Body of pancreas (tissue), 4 donors: ENCODE results near the gene SYNPO2L. TPM values are rescaled to one million over a fixed set of nuclear protein-coding genes. Genes with fewer than 3 reads are reported as not detected.
"Not testable (repeated sequence)": the region's sequence is repeated elsewhere in the genome, so short reads cannot be mapped to it uniquely, and the experiment has no call there.

Experiments used
- ATAC-seq: fragments of 150-250 bp; one replicate; pipeline ENCODE4 v1.9.1; 2016
- DNase-seq, 4 donors: peaks; one replicate each; pipeline ENCODE4 v3.0.0-alpha.2; 2019
- H3K27ac ChIP-seq, 4 donors: fragments of 200-600 bp; sonication (generic); 1 replicate in 3 of 4; 2 replicates in 1 of 4; pipeline versions ENCODE4 v1.5.1 to v1.6.1; 2016 to 2019; ENCODE audit warnings: mild to moderate bottlenecking in 1 of 4, mixed read lengths in 1 of 4, moderate library complexity in 1 of 4
- H3K27me3 ChIP-seq, 2 donors: fragments of 200-600 bp; sonication (generic); one replicate each; pipeline ENCODE4 v1.6.0; 2016; ENCODE audit warnings: mild to moderate bottlenecking in 1 of 2
- H3K36me3 ChIP-seq, 2 donors: fragments of 200-600 bp; sonication (generic); replicated peaks in 1 of 2; 2 replicates each; pipeline ENCODE4 v1.5.1; 2016; ENCODE audit warnings: low read depth in 2 of 2; ENCODE audit not compliant: insufficient read depth in 1 of 2
- H3K4me1 ChIP-seq: fragments of 200-600 bp; sonication (generic); one replicate; pipeline ENCODE4 v1.6.0; 2016
- H3K4me3 ChIP-seq, 2 donors: fragments of 200-600 bp; sonication (generic); 1 replicate in 1 of 2; 2 replicates in 1 of 2; pipeline ENCODE4 v1.5.1; 2016 to 2019
- H3K9me3 ChIP-seq, 3 donors: fragments of 200-600 bp; sonication (generic); 1 replicate in 2 of 3; 2 replicates in 1 of 3; pipeline ENCODE4 v1.5.1; 2016
- POLR2A ChIP-seq, 3 donors: fragments of 450-650 bp; IDR thresholded peaks; one replicate each; pipeline ENCODE4 v1.6.1; 2016; ENCODE audit warnings: antibody characterized with exemption in 3 of 3, mild to moderate bottlenecking in 2 of 3
- WGBS, 2 donors: methylation state at CpG; one replicate each; pipeline ENCODE4 v1.1.5; 2017; 5-methylcytosine and 5-hydroxymethylcytosine counted together
- intact Hi-C: fragments of 100-400 bp; cut with DNase I; formaldehyde crosslinking; loops from one replicate; pipeline ENCODE4 v1.15.1; 2023
- total RNA-seq, 2 donors: library from RNA; depleted of rRNA; stranded (reverse); fragments of >200 nt; gene quantifications; one replicate each; pipeline ENCODE4 v1.1.0, GENCODE V29; 2016
- TF ChIP-seq, protein P1 (sequence below), 7 experiments: fragments of 450-650 bp in 4 of 7; fragments of 200-600 bp in 3 of 7; sonication (generic) in 3 of 7; IDR thresholded peaks; one replicate each; pipeline ENCODE4 v1.5.1; 2016 to 2019; ENCODE audit warnings: antibody characterized with exemption in 7 of 7

The SYNPO2L gene, protein sequence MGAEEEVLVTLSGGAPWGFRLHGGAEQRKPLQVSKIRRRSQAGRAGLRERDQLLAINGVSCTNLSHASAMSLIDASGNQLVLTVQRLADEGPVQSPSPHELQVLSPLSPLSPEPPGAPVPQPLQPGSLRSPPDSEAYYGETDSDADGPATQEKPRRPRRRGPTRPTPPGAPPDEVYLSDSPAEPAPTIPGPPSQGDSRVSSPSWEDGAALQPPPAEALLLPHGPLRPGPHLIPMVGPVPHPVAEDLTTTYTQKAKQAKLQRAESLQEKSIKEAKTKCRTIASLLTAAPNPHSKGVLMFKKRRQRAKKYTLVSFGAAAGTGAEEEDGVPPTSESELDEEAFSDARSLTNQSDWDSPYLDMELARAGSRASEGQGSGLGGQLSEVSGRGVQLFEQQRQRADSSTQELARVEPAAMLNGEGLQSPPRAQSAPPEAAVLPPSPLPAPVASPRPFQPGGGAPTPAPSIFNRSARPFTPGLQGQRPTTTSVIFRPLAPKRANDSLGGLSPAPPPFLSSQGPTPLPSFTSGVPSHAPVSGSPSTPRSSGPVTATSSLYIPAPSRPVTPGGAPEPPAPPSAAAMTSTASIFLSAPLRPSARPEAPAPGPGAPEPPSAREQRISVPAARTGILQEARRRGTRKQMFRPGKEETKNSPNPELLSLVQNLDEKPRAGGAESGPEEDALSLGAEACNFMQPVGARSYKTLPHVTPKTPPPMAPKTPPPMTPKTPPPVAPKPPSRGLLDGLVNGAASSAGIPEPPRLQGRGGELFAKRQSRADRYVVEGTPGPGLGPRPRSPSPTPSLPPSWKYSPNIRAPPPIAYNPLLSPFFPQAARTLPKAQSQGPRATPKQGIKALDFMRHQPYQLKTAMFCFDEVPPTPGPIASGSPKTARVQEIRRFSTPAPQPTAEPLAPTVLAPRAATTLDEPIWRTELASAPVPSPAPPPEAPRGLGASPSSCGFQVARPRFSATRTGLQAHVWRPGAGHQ
- total RNA-seq, result not detected

DNA sequence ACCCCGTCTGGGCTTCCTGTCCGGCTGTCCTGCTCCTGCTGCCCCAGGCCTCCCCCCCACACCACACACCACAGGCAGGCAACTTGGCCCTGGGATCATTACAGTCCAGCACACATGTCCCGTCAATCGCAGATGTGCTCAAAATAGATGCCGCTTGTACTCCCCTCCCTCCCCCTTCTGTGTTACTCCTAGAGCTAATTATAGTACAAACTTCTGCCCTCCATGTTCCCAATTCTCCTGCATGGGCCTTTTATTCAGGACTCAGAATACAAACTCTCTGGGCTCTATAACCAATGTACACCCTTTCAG lies at the start of gene SYNPO2L:
Gene SYNPO2L (minus strand): TSS at position 40 of the 309 bp plus-strand sequence. CDS start 107 bp downstream, outside the sequence.
- TF ChIP-seq POLR2A (IDR thresholded peaks at IDR 0.05), result no peak
- TF ChIP-seq, protein P1, sequence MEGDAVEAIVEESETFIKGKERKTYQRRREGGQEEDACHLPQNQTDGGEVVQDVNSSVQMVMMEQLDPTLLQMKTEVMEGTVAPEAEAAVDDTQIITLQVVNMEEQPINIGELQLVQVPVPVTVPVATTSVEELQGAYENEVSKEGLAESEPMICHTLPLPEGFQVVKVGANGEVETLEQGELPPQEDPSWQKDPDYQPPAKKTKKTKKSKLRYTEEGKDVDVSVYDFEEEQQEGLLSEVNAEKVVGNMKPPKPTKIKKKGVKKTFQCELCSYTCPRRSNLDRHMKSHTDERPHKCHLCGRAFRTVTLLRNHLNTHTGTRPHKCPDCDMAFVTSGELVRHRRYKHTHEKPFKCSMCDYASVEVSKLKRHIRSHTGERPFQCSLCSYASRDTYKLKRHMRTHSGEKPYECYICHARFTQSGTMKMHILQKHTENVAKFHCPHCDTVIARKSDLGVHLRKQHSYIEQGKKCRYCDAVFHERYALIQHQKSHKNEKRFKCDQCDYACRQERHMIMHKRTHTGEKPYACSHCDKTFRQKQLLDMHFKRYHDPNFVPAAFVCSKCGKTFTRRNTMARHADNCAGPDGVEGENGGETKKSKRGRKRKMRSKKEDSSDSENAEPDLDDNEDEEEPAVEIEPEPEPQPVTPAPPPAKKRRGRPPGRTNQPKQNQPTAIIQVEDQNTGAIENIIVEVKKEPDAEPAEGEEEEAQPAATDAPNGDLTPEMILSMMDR (IDR thresholded peaks at IDR 0.05), result no peak
- Histone ChIP-seq H3K27ac (no peak within 1 kb of the TSS), H3K27me3 (no peaks in the 10 kb centered on the region), H3K36me3 (no peaks in the 10 kb centered on the region), H3K9me3 (no peaks in the 10 kb centered on the region), H3K4me3 (no peak within 1 kb of the TSS), H3K4me1 (no peaks in the 10 kb centered on the region)
- intact Hi-C loops, result no loop called here
- ATAC-seq (no peak), DNase-seq (no peak)
- 76 to 90% methylated on average over 5 of the region's 5 CpGs for WGBS, 2 donors

DNA sequence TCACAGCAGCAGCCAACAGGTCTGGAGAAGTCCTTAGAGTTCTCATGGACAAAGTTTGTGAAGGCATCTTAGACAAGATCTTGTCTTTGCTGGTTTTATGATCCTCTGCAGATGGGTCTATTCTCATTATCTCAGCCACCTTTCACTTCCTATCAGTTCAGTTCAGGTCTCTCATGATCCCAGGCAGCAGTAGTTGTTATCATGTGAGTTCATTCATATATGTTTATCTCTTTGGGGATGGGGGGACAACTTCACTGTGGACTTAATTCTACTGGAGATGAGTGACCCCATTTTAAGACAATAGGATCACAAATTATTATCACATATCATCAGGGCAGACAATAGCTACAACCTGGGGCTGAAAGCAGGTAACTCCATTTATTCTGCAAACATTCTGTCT lies 48.1 kb upstream of the SYNPO2L start:
- H3K9me3 ChIP-seq, H3K27me3 ChIP-seq, intact Hi-C loops, H3K36me3 ChIP-seq, H3K27ac ChIP-seq, DNase-seq, H3K4me1 ChIP-seq, H3K4me3 ChIP-seq, ATAC-seq: not testable (repeated sequence)

DNA sequence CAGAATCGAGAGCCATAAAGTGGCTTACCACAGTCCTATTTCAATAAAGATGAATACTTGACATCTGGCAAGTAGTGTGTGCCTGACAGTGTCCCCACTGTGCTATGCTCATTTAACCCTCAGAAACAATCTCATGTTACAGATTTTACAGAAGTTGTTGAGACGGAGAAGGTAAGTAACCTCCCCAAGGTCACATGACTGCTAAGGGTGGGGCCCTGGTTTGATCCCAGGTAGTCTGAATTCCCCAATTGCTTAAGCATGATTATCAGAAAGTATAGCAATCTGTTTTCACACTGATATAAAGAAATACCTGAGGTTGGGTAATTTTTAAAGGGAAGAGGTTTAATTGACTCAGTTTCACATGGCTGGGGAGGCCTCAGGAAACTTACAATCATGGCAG lies 43.0 kb upstream of the SYNPO2L start:
- ATAC-seq, H3K36me3 ChIP-seq, DNase-seq, H3K27me3 ChIP-seq, H3K4me1 ChIP-seq, H3K4me3 ChIP-seq, H3K9me3 ChIP-seq, intact Hi-C loops, H3K27ac ChIP-seq: not testable (repeated sequence)
- WGBS, 2 donors, result 87 to 94% methylated on average over 2 of the region's 2 CpGs

DNA sequence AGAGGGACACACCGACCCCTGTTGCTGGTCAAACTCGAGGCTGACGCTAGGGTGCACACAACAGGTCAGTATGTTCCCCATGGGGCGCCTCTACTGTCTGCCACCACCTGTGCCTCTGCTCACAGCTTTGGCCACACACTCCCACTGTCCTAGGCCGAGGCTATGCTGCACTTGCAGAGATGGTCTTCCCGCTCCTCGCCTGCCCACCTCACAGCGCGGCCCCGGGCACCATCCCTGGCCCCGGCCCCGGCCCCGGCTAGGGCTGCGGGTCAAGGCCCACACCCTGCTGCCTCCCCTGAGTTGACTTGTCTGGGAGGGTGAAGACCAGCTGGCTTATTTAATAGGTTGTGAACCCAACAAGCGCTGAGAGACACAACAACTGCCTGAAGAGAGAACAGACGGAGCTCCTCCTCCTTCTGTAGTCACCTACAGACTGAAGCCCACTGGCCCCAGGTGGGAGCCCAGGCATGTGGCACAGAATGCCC lies 41.9 kb upstream of the SYNPO2L start, which contains the start of gene AGAP5:
Gene AGAP5 (minus strand): TSS at position 435 of the 485 bp plus-strand sequence. CDS start 354 bp downstream, at position 81.
- H3K4me3 ChIP-seq, H3K27me3 ChIP-seq, ATAC-seq, H3K36me3 ChIP-seq, intact Hi-C loops, H3K27ac ChIP-seq, DNase-seq, H3K4me1 ChIP-seq, H3K9me3 ChIP-seq: not testable (repeated sequence)
- WGBS, 2 donors, result 90 to 91% methylated on average over 2 to 12 of the region's 16 CpGs

DNA sequence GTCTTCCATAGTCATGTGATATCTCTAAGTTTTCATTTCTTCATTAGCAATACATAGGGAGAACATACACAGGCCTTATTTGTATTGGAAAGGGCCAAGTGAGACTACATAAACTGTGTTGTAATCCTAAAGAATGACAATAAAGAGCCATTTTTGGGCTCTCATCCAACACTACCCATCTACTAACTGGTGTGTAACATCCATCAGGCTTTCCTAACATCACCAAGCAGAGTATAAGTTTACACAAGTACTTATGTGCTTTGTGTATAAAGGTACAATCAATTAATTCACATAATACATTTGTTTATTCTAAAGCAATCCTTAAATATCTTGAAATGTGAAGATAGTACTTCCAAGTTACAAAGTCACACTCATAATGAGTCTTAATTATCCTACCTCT lies 39.5 kb upstream of the SYNPO2L start:
- H3K27me3 ChIP-seq, intact Hi-C loops, H3K4me3 ChIP-seq, DNase-seq, H3K36me3 ChIP-seq, H3K4me1 ChIP-seq, ATAC-seq, H3K27ac ChIP-seq, H3K9me3 ChIP-seq: not testable (repeated sequence)

DNA sequence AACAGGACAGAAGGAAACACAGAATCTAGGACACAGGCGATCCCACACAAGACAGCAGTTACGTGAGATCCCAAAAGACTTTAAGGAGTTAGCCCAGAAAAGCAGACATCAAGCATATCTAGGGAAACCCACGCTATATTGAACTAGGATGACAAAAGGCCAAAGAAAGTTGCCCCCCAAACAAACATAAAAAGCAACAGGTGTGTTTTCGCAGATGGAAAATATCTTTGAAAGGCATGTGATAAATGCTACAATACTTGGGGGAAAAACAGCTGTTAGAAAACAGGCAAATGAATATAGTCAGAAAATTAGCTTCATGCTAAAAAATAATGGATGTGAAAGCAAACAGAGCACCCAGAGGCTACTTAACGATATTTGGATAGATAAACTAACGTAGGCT lies 34.9 kb upstream of the SYNPO2L start:
- H3K4me1 ChIP-seq, H3K4me3 ChIP-seq, H3K9me3 ChIP-seq, H3K27me3 ChIP-seq, DNase-seq, intact Hi-C loops, H3K36me3 ChIP-seq, H3K27ac ChIP-seq, ATAC-seq: not testable (repeated sequence)
- 91 to 95% methylated on average over 6 of the region's 6 CpGs for WGBS, 2 donors

DNA sequence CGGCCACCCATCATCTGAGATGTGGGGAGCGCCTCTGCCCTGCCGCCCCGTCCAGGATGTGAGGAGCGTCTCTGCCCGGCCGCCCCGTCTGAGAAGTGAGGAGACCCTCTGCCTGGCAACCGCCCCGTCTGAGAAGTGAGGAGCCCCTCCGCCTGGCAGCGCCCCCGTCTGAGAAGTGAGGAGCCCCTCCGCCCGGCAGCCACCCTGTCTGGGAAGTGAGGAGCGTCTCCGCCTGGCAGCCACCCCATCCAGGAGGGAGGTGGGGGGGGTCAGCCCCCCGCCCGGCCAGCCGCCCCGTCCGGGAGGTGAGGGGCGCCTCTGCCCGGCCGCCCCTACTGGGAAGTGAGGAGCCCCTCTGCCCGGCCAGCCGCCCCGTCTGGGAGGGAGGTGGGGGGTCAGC lies 33.8 kb upstream of the SYNPO2L start:
- intact Hi-C loops, ATAC-seq: not testable (repeated sequence)

DNA sequence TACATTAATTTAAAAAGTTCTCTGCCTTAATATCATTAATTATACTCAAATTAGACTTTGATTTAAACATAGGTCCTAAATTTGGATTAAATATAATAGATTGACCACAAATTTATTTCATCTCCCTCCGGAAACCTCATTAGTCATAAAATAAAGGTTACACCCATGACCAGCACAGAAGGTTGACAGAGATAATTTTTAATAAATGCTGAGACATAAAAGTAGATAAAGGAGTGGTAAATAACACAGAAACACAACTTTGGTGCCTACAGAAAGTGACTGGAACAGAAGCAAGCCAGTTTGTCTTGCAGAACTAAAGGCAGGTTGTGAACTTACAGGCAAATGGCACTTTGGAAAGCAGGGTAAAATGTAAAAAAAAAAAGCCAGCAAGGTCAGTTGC lies 31.8 kb upstream of the SYNPO2L start:
- intact Hi-C loops, result not testable (repeated sequence)
- 88 to 94% methylated on average over 1 of the region's 1 CpG for WGBS, 2 donors

More for the DNA sequence above, 33.8 kb upstream of the SYNPO2L start:
- not testable (repeated sequence) for H3K27me3 ChIP-seq, H3K9me3 ChIP-seq, H3K36me3 ChIP-seq, H3K4me1 ChIP-seq, H3K27ac ChIP-seq, H3K4me3 ChIP-seq, DNase-seq
- 92 to 100% methylated on average over 5 to 7 of the region's 28 CpGs for WGBS, 2 donors

DNA sequence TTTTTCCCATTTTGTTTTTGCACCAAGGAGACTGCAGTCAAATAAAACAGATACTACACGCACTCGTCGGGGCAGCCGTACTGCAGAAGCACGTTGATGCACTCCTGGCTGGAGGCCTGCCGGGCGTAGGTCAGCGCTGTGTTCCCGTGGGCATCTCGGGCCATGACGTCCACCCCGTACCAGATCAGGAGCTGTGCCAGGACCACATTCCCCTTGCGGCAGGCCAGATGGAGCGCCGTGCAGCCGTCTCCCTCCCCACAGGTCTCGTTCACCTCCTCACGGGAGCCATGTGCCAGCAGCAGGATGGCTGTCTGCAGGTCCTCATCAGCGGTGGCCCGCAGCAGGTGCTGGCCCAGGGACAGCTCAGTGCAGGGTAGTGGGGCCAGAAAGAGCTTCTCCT lies 18.7 kb upstream of the SYNPO2L start:
- H3K4me3 ChIP-seq, DNase-seq, H3K27me3 ChIP-seq, H3K36me3 ChIP-seq, H3K27ac ChIP-seq, intact Hi-C loops, ATAC-seq, H3K4me1 ChIP-seq, H3K9me3 ChIP-seq: not testable (repeated sequence)
- 100% methylated on average over 4 of the region's 20 CpGs; no CpG with 5 or more reads in 1 of the 2 donors for WGBS, 2 donors

More for the DNA sequence above, 31.8 kb upstream of the SYNPO2L start:
- DNase-seq, H3K36me3 ChIP-seq, ATAC-seq, H3K9me3 ChIP-seq, H3K27ac ChIP-seq, H3K4me3 ChIP-seq, H3K4me1 ChIP-seq, H3K27me3 ChIP-seq: not testable (repeated sequence)

DNA sequence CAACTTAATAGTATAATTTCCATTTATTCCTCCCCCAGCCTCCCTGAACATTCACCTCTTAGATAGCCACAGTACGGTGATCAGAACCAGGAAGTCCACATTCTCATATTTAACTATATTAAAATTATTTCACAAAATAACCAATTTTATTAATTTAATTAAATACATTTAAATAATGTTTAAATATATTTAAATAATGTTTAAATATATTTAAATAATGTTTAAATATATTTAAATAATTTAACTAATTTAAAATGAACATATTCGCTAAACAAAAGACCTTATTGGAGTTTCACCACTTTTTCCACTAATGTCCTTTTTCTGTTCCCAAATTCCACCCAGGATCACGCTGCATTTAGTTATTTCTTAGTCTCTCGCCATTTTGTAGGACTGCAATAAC lies 12.5 kb upstream of the SYNPO2L start:
- H3K9me3 ChIP-seq, DNase-seq, H3K27ac ChIP-seq, H3K27me3 ChIP-seq, H3K36me3 ChIP-seq, intact Hi-C loops, H3K4me3 ChIP-seq, ATAC-seq: not testable (repeated sequence)
- WGBS, 2 donors, result 83 to 98% methylated on average over 4 of the region's 4 CpGs
- peaks cover 30% of the 10 kb centered on the region for H3K4me1 ChIP-seq
